B cell (primary cell): Measurements from ENCODE around the gene CTBP2. TPM values are rescaled to one million over a fixed set of nuclear protein-coding genes. Genes with fewer than 3 reads are reported as not detected.

ENCODE experiments used
- ATAC-seq: fragments of 200-7000 bp; cut with Tn5 transposase; one replicate; pipeline ENCODE4 v1.10.0; 2021; ENCODE audit warnings: low read depth, mild to moderate bottlenecking, moderate number of reproducible peaks, moderate library complexity
- CTCF ChIA-PET: fragments of 350-600 bp; sonication (Branson Sonifier 250); formaldehyde crosslinking; loops from one replicate; lab custom pipeline; 2021; ENCODE audit warnings: antibody characterized with exemption, inconsistent platforms; lab: Charles Lee
- POLR2A ChIA-PET: fragments of 350-600 bp; sonication (Branson Sonifier 250); formaldehyde crosslinking; loops from one replicate; lab custom pipeline; 2021; ENCODE audit warnings: antibody characterized with exemption; lab: Charles Lee
- DNase-seq: peaks from one replicate; pipeline ENCODE4 v3.0.0; 2013
- H2AFZ ChIP-seq: 2 replicates; pipeline ENCODE4 v1.6.1; 2012; ENCODE audit warnings: mild to moderate bottlenecking, low read depth, low read length; ENCODE audit not compliant: insufficient read depth, poor library complexity, severe bottlenecking
- H3K27ac ChIP-seq, 2 donors: 1 replicate in 1 of 2; 2 replicates in 1 of 2; pipeline ENCODE4 v1.5.1; 2012 to 2013; ENCODE audit warnings: low read length in 2 of 2, mild to moderate bottlenecking in 2 of 2, moderate library complexity in 1 of 2
- H3K27me3 ChIP-seq, 4 experiments: fragments of 200-600 bp in 1 of 4; sonication (generic) in 1 of 4; replicated peaks in 1 of 4; 1 replicate in 2 of 4; 2 replicates in 2 of 4; pipeline versions ENCODE4 v1.6.1 to v1.7.0; 2013 to 2016; ENCODE audit warnings: low read length in 3 of 4, mild to moderate bottlenecking in 2 of 4, mixed read lengths in 1 of 4, moderate library complexity in 1 of 4; ENCODE audit not compliant: insufficient read depth in 4 of 4, control insufficient read depth in 3 of 4; ENCODE audit errors: control extremely low read depth in 1 of 4
- H3K36me3 ChIP-seq, 2 experiments: replicated peaks in 1 of 2; 1 replicate in 1 of 2; 2 replicates in 1 of 2; pipeline versions ENCODE4 v1.6.1 to v1.7.1; 2013; ENCODE audit warnings: low read length in 1 of 2; ENCODE audit not compliant: insufficient read depth in 2 of 2, control insufficient read depth in 1 of 2; ENCODE audit errors: control extremely low read depth in 1 of 2, extremely low read depth in 1 of 2
- H3K4me1 ChIP-seq, 2 donors: fragments of 200-600 bp in 1 of 2; sonication (generic) in 1 of 2; 1 replicate in 1 of 2; 2 replicates in 1 of 2; pipeline versions ENCODE4 v1.5.1 to v1.6.1; 2013 to 2017; ENCODE audit warnings: low read length in 2 of 2; ENCODE audit not compliant: control insufficient read depth in 2 of 2, insufficient read depth in 2 of 2
- H3K4me2 ChIP-seq: replicated peaks from 2 replicates; pipeline ENCODE3; 2012; ENCODE audit warnings: mild to moderate bottlenecking, low read depth, low read length; ENCODE audit not compliant: poor library complexity, severe bottlenecking
- H3K4me3 ChIP-seq, 5 experiments: fragments of 200-600 bp in 1 of 5; sonication (generic) in 1 of 5; 1 replicate in 3 of 5; 2 replicates in 2 of 5; pipeline versions ENCODE4 v1.5.1 to v1.7.0; 2011 to 2016; ENCODE audit warnings: low read length in 4 of 5, mild to moderate bottlenecking in 4 of 5, low read depth in 2 of 5, control low read depth in 1 of 5, moderate library complexity in 1 of 5; ENCODE audit not compliant: insufficient read depth in 1 of 5; ENCODE audit errors: control extremely low read depth in 1 of 5, extremely low read depth in 1 of 5
- H3K79me2 ChIP-seq: fragments of 200-600 bp; sonication (generic); one replicate; pipeline ENCODE4 v1.6.0; 2016; ENCODE audit warnings: low read length; ENCODE audit not compliant: control insufficient read depth, insufficient read depth
- H3K9ac ChIP-seq: fragments of 200-600 bp; sonication (generic); 2 replicates; pipeline ENCODE4 v1.6.1; 2017; ENCODE audit warnings: mild to moderate bottlenecking, low read length, moderate library complexity
- H3K9me3 ChIP-seq, 3 donors: one replicate each; pipeline versions ENCODE4 v1.6.1 to v1.7.1; 2013; ENCODE audit warnings: low read length in 2 of 3; ENCODE audit not compliant: control insufficient read depth in 2 of 3, insufficient read depth in 1 of 3; ENCODE audit errors: control extremely low read depth in 1 of 3
- H4K20me1 ChIP-seq: 2 replicates; pipeline ENCODE4 v1.6.0; 2012; ENCODE audit warnings: mild to moderate bottlenecking, low read length; ENCODE audit not compliant: insufficient read depth, control insufficient read depth, poor library complexity, severe bottlenecking
- H3K27ac Mint-ChIP-seq: one replicate; pipeline ENCODE4 v1.8.0; 2021; ENCODE audit warnings: mixed read lengths
- H3K27me3 Mint-ChIP-seq: one replicate; pipeline ENCODE4 v1.8.0; 2021; ENCODE audit warnings: mixed read lengths
- H3K4me1 Mint-ChIP-seq: one replicate; pipeline ENCODE4 v1.8.0; 2021; ENCODE audit warnings: mixed read lengths
- H3K4me3 Mint-ChIP-seq: one replicate; pipeline ENCODE4 v1.8.0; 2021; ENCODE audit warnings: mixed read lengths
- H3K9me3 Mint-ChIP-seq: one replicate; pipeline ENCODE4 v1.8.0; 2022; ENCODE audit warnings: mixed read lengths; ENCODE audit not compliant: insufficient read depth
- EZH2 ChIP-seq: IDR thresholded peaks from 2 replicates; pipeline ENCODE4 v1.6.1; 2012; ENCODE audit warnings: borderline replicate concordance, low read depth, mild to moderate bottlenecking, moderate library complexity, low read length; ENCODE audit not compliant: insufficient read depth, poor library complexity, severe bottlenecking
- WGBS: methylation state at CpG from one replicate; pipeline ENCODE4 v1.1.5; 2013; ENCODE audit warnings: missing lambda C conversion rate; ENCODE audit not compliant: insufficient coverage; 5-methylcytosine and 5-hydroxymethylcytosine counted together
- intact Hi-C: fragments of 100-400 bp; cut with micrococcal nuclease; formaldehyde crosslinking; loops from one replicate; pipeline ENCODE4 v1.10.0; 2022
- polyA plus RNA-seq: library from polyadenylated mRNA; depleted of rRNA; stranded (reverse); fragments of >200 nt; gene quantifications from 2 replicates; pipeline ENCODE4 v1.2.3, GENCODE V29; 2012
- total RNA-seq, 2 donors: library from RNA; stranded (reverse); fragments of 120-200 nt in 1 of 2; gene quantifications; 1 replicate in 1 of 2; 2 replicates in 1 of 2; pipeline versions ENCODE4 v1.2.3 to v1.2.4, GENCODE V29; 2013 to 2022
- TF ChIP-seq, protein P1 (sequence below): fragments of 200-600 bp; IDR thresholded peaks from one replicate; pipeline ENCODE4 v1.8.0; 2022; ENCODE audit warnings: antibody characterized with exemption, mild to moderate bottlenecking

The CTBP2 gene
- total and polyA plus RNA-seq, 2 donors (not counting 1 experiment from before 2014, with no cell fraction given): 0.39 to 0.85 TPM

DNA sequence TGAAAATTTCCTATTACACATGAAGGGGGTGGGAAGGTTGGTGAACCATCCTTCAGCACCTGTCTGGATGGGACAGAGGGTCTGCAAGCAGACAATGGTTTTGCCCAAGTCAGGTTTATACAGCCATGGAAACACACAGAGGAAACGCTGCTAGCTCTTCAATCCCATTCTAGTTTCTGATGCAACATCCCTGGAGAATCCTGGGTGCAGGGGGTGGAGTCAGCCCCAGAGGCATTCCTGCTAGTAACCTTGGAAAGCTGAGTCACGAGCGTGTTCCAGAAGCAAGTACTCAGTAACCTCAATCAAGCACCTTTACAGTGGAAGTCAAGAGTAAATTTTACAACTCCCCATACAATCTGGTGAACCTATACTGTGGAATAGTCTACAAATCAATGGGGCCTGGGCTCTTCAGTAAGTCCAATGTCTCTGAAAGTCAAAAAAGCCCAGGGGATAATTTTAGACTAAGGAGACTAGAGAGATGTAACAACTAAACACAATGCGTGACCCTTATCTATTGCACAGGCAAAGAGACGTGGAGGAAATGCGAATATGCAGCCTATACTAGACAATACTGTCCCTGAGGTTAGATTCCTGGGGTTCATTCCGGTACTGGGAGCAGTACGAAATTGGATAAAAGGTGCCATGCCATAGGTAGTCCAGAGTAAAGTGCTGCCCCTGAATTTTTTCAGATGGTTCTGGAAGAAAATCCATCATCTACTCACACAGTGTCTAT is 123.1 kb downstream of the CTBP2 start:
- POLR2A ChIA-PET: no interaction called here
- Histone ChIP-seq H3K79me2 (no peaks in the 10 kb centered on the region), H3K4me1 (no peaks in the 10 kb centered on the region), H3K9ac (no peak overlapping the region), H2AFZ (no peak overlapping the region), H3K27me3 (peaks cover 0 to 4% (median 0%) of the 10 kb centered on the region in 4 experiments), H3K4me3 (no peak overlapping the region), H3K9me3 (no peaks in the 10 kb centered on the region), H4K20me1 (no peaks in the 10 kb centered on the region), H3K4me2 (no peak overlapping the region), H3K27ac (no peak overlapping the region), H3K36me3 (no peaks in the 10 kb centered on the region)
- CTCF ChIA-PET: no interaction called here
- no peak overlapping the region for H3K4me3 Mint-ChIP-seq
- peaks cover 26% of the 10 kb centered on the region for H3K27me3 Mint-ChIP-seq
- TF ChIP-seq, protein P1, sequence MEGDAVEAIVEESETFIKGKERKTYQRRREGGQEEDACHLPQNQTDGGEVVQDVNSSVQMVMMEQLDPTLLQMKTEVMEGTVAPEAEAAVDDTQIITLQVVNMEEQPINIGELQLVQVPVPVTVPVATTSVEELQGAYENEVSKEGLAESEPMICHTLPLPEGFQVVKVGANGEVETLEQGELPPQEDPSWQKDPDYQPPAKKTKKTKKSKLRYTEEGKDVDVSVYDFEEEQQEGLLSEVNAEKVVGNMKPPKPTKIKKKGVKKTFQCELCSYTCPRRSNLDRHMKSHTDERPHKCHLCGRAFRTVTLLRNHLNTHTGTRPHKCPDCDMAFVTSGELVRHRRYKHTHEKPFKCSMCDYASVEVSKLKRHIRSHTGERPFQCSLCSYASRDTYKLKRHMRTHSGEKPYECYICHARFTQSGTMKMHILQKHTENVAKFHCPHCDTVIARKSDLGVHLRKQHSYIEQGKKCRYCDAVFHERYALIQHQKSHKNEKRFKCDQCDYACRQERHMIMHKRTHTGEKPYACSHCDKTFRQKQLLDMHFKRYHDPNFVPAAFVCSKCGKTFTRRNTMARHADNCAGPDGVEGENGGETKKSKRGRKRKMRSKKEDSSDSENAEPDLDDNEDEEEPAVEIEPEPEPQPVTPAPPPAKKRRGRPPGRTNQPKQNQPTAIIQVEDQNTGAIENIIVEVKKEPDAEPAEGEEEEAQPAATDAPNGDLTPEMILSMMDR: no peak
- no peak for TF ChIP-seq EZH2
- H3K27ac Mint-ChIP-seq: no peak overlapping the region
- WGBS: 100% methylated on average over 5 of the region's 8 CpGs
- no peaks in the 10 kb centered on the region for H3K9me3 Mint-ChIP-seq
- ATAC-seq (no peak), DNase-seq (no peak)
- H3K4me1 Mint-ChIP-seq: no peaks in the 10 kb centered on the region
- intact Hi-C loops: no loop called here

DNA sequence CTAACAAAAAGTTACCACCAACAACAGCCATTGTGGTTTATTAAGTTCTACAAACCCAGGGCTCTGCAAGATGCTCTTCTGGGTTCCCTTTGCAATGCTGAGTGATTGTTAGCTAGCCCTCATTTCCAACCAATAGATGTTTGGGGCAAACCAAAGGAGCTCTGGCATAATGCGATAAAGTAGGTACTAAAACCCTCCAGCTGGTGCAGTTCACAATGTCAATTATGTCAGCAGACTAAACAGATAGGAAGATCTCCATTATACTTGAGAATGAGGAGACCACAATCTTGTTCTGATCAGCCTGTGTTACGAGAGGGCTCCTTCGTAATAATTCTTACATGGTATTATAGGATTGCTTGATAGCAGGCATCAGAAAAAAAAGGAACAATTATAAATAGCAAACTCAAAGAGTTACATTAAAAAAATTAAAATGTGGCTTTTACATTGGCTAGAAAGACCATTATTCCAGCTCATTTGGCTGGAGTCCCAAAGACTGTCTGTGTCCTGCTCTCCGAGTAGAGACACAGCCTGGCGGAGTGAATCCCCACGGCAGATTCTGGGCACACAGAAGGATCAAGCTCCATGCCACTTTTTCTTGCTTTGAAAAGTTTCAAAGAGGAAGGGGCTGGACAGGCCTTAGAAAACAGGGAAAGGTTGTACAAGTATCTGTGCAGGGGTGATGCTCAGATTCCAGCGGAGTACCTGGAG is 124.6 kb downstream of the CTBP2 start:
- no peak overlapping the region for H3K27ac ChIP-seq
- H3K79me2 ChIP-seq: no peaks in the 10 kb centered on the region
- H3K4me1 ChIP-seq: no peaks in the 10 kb centered on the region
- H3K9me3 ChIP-seq: no peaks in the 10 kb centered on the region
- no peak overlapping the region for H2AFZ ChIP-seq
- H3K9me3 Mint-ChIP-seq: no peaks in the 10 kb centered on the region
- no peak overlapping the region for H3K4me2 ChIP-seq
- no peak overlapping the region for H3K27ac Mint-ChIP-seq
- no peak overlapping the region for H3K9ac ChIP-seq
- H3K4me3 Mint-ChIP-seq: no peak overlapping the region
- TF ChIP-seq EZH2: no peak
- TF ChIP-seq, protein P1: no peak
- no peak for DNase-seq
- no peaks in the 10 kb centered on the region for H3K36me3 ChIP-seq
- ChIA-PET POLR2A (no interaction called here), CTCF (interaction anchor here (1.4 kb wide), 1 partner anchor 12 kb away, joined by 4 read pairs; no protein-coding TSS in a partner anchor)
- intact Hi-C loops: no loop called here
- no peaks in the 10 kb centered on the region for H3K4me1 Mint-ChIP-seq
- ATAC-seq: no peak
- peaks cover 25% of the 10 kb centered on the region for H3K27me3 Mint-ChIP-seq
- H4K20me1 ChIP-seq: no peaks in the 10 kb centered on the region
- no peak overlapping the region for H3K4me3 ChIP-seq
- H3K27me3 ChIP-seq: peaks cover 0 to 4% (median 0%) of the 10 kb centered on the region in 4 experiments
- 97% methylated on average over 4 of the region's 7 CpGs for WGBS
